HG02759 (cell line): ENCODE results near the gene ZNF207.
"Not testable (repeated sequence)": the region's sequence is repeated elsewhere in the genome, so short reads cannot be mapped to it uniquely, and the experiment has no call there.

ENCODE experiments used
- ATAC-seq: cut with Tn5 transposase; IDR thresholded peaks from one replicate; pipeline ENCODE4 v1.9.1; 2021; ENCODE audit warnings: mild to moderate bottlenecking, moderate library complexity; ENCODE audit not compliant: unreplicated experiment

ZNF207 gene

GRCh38 chr17:32335046-32335445 is 14.9 kb upstream of the ZNF207 start:
- no peak for ATAC-seq

GRCh38 chr17:32335687-32336086 is 14.3 kb upstream of the ZNF207 start:
- ATAC-seq, result no peak

DNA sequence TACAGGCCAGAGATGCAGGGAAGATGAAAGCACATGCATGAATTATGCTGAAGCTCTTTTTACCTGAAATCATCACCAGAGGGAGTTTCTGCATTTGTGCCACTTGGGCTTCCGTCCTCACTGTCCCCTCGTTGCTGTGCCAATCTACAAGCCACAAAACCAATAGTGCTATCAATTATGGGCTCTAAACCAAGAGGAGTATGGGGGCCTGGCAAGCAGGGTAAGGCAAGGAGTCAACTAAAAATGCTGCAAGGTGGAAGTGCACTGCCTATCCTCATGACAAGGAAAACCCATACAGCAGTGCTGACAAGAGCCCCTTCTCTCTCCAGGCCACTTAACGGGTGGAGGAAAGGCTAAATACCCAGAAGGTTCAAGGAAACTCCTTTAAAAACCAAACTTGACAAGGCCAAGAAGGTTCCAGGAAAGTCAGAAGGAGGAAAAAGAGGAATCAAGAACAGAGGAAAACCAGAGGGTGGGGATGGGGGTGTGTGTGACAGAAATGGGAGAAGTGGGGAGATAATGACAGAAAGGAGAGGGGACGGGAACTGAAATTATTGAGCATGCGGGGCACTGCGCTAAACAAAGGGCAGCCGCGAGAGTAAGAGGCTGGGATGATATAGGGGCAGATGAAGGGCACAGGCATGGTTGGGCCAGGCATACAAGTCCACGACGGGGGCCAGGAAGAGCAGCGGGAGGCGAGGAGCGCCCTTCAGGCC is 8.7 kb upstream of the ZNF207 start:
- peak; percentile 32 for ATAC-seq

GRCh38 chr17:32341857-32342602 is 7.9 kb upstream of the ZNF207 start, which contains the start of gene C17orf75:
C17orf75 (minus strand) TSS chr17:32342173; CDS start chr17:32342139, 34 bp downstream.
- ATAC-seq, result peak; percentile 84

GRCh38 chr17:32342603-32343325 is 7.2 kb upstream of the ZNF207 start:
- no peak for ATAC-seq

DNA sequence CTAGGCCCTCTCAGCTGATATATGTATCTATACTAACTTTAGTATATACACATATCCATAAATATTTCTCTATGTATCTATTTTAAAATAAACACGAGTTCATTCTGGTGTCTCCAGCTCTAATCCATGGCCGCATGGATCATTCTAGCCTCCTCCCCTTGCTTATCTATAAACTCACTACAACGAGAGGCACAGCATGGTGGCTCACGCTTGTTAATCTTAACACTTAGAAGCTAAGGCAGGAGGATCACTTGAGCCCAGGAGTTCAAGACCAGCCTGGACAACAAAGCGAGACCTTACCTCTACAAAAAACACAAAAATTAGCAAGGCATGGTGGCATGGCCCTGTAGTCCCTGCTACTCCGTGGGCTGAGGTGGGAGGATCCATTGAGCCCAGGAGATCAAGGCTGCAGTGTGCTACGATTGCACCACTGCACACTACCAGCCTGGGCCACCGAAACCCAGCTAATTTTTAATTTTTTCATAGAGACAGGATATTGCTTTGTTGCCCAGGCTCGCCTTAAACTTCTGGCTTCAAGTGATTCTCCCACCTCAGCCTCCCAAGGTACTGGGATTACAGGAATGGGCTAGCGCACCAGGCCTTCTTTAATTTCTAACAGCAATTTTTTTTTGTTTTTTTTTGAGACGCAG is 3.9 kb upstream of the ZNF207 start:
- ATAC-seq, result no peak

GRCh38 chr17:32348483-32348800 is 1.5 kb upstream of the ZNF207 start:
- no peak for ATAC-seq

- no peak for ATAC-seq
Observed at GRCh38 chr17:32349503-32349853, 479 bp upstream of the ZNF207 start.

GRCh38 chr17:32350666-32351418 is 885 bp downstream of the ZNF207 start:
- ATAC-seq, result peak; percentile 18

- not testable (repeated sequence) for ATAC-seq
Observed at GRCh38 chr17:32352734-32353133, 2.8 kb downstream of the ZNF207 start.

DNA sequence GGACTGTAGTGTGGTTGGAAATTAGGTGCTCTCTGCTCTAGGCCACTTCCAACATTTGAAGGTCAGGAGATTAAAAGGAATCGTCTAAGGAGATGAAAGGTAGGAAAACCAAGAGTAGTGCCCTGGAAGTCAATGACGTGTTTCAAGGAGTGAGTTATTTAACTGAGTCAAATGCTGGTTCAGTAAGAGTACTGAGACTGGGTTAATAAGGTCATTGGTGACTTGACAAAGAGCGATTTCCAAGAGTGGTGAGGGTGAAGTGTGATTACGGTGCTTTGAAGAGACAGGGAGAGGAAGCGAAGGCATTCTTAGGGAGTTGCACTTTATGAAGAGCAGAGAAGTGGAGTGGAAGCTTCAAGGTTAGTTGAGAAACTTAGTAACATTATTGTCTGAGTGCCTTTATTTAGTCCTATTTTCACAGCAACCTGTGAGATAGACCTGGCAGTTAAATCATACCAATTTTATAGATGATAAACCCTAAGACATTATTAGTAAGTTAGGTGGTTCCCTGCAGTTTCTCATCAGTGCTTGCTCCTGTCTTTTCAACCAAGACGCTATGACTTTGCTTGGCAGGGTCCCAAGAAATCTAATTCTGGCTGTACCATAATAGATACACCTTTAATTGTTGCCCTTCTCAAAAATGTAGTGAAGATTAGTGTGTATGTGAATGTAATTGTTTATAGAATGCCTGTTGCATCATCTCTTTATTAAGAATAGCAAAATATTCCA is 5.9 kb downstream of the ZNF207 start:
- no peak for ATAC-seq

DNA sequence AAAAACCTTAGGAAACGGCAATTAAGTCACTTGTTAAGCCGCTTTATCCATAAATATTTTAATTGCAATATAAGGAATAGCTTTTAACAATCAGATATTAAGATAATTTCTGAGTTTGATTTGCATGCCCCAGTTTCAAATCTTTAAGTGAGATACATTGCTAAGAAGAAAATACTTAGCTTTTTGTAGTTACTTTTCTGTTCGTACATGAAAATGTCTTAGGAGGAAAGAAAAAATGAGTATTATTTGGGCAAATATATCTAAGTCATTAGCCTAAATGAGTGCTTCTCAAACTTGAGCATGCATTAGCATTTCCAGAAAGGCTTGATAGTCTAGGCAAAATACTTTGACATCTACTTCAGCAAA is 6.4 kb downstream of the ZNF207 start:
- ATAC-seq, result no peak

DNA sequence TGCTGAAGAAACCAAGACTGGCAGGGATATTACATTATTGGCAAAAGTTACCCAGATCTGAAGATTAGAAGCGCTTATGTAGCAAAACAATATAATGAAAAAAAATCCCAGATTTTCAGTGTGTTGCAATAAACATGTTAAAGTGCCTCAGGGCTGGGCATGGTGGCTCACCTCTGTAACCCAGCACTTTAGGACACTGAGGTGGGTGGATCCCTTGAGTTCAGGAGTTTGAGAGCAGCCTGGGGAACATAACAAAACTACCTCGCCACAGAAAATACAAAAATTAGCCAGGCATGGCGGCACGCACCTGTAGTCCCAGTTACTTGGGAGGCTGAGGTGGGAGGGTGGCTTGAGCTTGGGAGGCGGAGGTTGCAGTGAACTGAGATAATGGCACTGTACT is 6.8 kb downstream of the ZNF207 start:
- no peak for ATAC-seq

- no peak for ATAC-seq
Observed at GRCh38 chr17:32357615-32358014, 7.7 kb downstream of the ZNF207 start.

- no peak for ATAC-seq
Observed at GRCh38 chr17:32361270-32361669, 11.3 kb downstream of the ZNF207 start.

- no peak for ATAC-seq
Observed at GRCh38 chr17:32370426-32370825, 20.5 kb downstream of the ZNF207 start.

DNA sequence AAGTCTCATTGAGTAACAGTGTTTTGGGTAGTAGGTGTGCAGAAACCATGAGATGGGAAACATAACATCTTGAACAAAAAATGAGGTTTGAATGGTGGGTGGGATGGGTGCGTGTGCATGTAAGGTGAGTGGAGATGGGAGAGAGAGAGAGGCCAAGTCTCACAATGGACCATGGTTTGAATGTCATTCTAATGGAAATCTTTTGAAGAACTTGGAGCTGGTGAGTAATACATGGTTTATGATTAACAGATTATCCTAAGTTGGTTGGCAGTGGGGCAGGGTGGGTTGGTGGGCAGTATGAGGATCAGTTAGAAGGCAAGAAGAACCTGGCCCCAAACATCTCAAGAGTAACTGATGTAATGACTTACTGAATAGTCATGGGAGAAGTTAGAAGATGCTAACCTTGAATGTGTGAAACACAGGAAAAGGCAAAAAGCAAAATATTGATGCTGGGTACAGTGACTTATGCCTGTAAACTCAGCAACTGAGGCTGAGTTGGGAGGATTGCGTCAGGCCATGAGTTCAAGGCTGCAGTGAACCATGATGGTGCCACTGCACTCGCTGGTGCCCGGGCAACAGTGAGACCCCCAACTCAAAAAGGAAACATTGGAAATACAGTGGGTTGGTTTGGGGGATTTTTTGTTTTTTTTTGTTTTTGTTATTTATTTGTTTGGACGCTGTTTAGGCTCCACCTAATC is 32.7 kb downstream of the ZNF207 start:
- no peak for ATAC-seq

GRCh38 chr17:32383926-32384434 is 34.0 kb downstream of the ZNF207 start:
- no peak for ATAC-seq

DNA sequence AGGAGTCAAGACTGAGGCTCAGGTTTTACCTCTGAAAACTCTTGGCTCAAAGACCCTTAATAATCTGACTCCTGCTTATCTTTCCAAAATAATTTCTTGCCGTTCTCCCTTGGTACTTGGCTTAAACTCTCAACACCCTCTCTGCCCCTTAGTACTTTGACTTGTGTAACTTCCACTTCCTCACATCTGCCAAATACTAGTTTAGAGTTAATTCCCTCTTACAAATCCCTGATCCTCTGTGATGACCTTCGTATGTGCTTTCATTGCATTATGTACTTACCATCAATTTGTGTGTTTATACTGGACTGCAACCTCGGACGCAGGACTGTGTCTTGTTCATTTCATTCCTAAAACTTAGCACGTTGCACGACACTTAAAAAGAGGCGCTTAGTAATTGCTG is 35.2 kb downstream of the ZNF207 start:
- no peak for ATAC-seq
